Gastroesophageal sphincter (tissue), 3 donors: ENCODE measurements around the gene MAPK1IP1L.

Experiments used
- EP300 ChIP-seq: sonication (generic); formaldehyde crosslinking; IDR thresholded peaks from one replicate; pipeline ENCODE4 v1.6.1; 2017; ENCODE audit warnings: antibody characterized with exemption, mild to moderate bottlenecking
- TF ChIP-seq, protein P1 (sequence below), 4 experiments: fragments of 200-600 bp in 2 of 4; fragments of 450-650 bp in 2 of 4; sonication (generic) in 1 of 4; IDR thresholded peaks; one replicate each; pipeline ENCODE4 v1.5.1; 2017 to 2019; ENCODE audit warnings: antibody characterized with exemption in 4 of 4, mild to moderate bottlenecking in 2 of 4, moderate library complexity in 2 of 4

DNA sequence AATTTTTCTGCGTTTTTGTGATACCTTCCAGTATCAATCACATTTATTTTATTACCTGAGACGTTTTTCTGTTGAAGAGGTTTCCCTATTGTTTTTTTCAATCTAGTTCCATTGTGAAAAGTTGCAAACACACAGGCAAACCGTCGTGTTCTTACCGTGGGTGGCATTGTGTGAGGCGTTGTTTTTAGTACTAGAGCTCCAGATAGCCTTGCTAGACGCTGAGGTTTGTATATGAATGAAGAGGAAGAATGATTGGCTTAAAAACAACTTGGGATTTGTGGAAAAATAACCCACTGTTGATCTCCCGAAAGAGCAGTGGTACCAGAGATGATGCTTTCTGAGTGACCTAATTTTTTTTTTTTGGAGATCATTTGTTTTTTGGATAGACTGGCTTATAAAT is 23.4 kb upstream of the MAPK1IP1L start:
- TF ChIP-seq, protein P1, sequence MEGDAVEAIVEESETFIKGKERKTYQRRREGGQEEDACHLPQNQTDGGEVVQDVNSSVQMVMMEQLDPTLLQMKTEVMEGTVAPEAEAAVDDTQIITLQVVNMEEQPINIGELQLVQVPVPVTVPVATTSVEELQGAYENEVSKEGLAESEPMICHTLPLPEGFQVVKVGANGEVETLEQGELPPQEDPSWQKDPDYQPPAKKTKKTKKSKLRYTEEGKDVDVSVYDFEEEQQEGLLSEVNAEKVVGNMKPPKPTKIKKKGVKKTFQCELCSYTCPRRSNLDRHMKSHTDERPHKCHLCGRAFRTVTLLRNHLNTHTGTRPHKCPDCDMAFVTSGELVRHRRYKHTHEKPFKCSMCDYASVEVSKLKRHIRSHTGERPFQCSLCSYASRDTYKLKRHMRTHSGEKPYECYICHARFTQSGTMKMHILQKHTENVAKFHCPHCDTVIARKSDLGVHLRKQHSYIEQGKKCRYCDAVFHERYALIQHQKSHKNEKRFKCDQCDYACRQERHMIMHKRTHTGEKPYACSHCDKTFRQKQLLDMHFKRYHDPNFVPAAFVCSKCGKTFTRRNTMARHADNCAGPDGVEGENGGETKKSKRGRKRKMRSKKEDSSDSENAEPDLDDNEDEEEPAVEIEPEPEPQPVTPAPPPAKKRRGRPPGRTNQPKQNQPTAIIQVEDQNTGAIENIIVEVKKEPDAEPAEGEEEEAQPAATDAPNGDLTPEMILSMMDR (IDR thresholded peaks at IDR 0.05): no peak
- TF ChIP-seq EP300: no peak
